ENCODE data around the gene YWHAB.

YWHAB gene

DNA sequence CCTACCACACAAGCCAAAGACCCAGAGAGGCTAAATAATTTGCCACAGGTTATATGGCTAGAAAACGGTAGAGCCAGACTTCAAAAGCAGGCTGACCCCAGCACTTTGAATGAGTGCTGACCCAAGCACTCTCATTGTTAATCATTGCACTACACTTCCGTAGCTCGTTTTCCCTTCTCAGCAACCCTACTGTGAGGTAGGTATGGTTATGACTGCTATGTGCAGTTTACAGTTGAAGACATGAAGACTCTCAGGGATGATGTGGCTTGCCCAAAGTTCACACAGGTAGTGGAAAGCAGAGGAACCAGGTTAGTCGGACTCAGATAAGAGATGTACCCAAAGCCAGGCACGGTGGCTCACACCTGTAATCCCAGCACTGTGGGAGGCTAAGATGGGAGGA lies 41.6 kb upstream of the YWHAB start:
- no peak overlapping the region for H3K4me3 ChIP-seq (ENCODE audit: low read depth, low read length)
- TF ChIP-seq, protein P1, sequence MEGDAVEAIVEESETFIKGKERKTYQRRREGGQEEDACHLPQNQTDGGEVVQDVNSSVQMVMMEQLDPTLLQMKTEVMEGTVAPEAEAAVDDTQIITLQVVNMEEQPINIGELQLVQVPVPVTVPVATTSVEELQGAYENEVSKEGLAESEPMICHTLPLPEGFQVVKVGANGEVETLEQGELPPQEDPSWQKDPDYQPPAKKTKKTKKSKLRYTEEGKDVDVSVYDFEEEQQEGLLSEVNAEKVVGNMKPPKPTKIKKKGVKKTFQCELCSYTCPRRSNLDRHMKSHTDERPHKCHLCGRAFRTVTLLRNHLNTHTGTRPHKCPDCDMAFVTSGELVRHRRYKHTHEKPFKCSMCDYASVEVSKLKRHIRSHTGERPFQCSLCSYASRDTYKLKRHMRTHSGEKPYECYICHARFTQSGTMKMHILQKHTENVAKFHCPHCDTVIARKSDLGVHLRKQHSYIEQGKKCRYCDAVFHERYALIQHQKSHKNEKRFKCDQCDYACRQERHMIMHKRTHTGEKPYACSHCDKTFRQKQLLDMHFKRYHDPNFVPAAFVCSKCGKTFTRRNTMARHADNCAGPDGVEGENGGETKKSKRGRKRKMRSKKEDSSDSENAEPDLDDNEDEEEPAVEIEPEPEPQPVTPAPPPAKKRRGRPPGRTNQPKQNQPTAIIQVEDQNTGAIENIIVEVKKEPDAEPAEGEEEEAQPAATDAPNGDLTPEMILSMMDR (IDR thresholded peaks at IDR 0.05; ENCODE audit: low read depth, low read length) = no peak

DNA sequence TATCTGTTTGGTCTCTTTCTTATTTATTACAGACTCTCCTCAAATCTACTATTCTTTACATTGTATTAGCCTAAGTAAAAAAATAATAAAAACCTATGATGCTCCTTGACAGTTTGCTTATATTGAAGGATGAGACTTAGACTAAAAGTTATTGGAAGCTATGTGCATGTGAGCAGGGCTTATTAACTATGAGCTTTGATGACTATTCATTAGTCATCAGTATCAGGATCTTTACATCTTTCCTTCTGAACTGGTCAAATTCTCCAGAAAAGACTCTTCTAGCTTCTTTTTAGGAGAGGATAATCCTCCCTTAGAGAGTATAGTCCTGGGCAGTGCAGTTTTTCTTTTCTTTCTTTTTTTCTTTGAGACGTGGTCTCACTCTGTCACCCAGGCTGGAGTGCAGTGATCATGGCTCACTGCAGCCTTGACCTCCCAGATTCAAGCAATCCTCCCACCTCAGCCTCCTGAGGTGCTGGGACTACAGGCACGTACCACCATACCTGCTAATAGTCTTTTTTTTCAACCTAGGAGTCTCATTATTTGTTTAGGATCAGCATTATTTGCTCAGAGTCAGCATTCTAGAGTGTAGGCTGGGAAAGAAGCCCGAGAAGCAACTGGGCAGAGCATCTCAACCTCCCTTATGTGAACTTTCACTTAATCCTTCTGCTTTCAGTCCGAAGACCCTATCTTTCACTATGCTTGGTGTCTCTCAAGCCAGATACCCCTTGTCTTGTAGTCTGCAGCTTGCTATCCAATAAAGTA lies 37.1 kb upstream of the YWHAB start:
- TF ChIP-seq, protein P1 (IDR thresholded peaks at IDR 0.05; ENCODE audit: low read depth, low read length) = no peak
- H3K4me3 ChIP-seq (ENCODE audit: low read depth, low read length) = no peak overlapping the region

DNA sequence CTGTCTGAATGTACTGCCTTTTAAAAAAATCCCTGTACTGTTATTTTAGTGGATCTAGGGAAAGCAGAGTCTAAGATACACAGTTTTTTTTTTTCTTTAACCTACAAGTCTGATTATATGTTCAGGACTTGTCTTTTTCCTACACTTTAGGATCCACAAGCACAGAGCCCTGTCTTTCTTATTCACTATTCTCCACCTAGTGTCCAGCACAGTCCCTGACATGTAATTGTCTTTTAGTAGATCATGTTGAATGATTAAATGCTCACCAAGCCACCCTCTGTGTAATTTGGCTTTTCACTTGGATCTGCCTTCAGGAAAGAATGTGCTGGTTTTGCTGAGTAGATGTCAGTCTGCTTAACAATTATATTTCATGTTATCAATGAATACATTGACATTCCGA lies 35.8 kb upstream of the YWHAB start:
- TF ChIP-seq, protein P1 (IDR thresholded peaks at IDR 0.05; ENCODE audit: low read depth, low read length) = no peak
- no peak overlapping the region for H3K4me3 ChIP-seq (ENCODE audit: low read depth, low read length)

DNA sequence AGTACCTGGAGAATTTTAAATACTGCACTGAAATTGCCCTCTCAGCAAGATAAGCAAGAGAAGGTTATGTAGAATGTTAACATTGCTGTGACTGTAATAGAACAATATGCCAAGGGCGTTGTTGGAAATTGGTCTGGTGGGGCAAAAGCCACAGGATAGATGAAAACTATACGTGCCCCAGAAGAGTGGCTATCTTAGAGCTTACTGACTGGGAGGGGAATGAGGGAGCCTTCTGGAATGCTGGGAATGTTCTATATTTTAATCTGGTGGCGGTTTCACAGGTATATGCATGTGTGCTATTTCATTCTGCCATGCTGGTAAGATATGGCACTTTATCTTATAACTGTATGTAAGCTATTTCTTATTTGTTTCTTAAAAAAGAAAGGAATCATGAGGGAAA lies 35.2 kb upstream of the YWHAB start:
- no peak overlapping the region for H3K4me3 ChIP-seq (ENCODE audit: low read depth, low read length)
- TF ChIP-seq, protein P1 (IDR thresholded peaks at IDR 0.05; ENCODE audit: low read depth, low read length) = no peak

DNA sequence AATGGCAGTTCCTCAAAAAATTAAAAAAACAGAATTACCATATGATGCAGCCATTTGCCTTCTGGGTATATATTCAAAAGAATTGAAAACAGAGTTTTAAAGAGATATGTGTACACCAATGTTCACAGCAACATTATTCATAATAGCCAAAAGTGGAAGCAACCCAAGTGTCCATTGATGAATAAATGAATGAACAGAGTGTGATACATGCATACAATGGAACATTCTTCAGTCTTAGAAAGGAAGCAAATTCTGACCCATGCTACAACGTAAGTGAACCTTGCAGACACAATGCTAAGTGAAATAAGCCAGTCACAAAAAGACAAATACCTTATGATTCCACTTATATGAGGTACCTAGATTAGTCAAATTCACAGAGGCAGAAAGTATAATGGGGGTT lies 34.7 kb upstream of the YWHAB start:
- TF ChIP-seq, protein P1 (IDR thresholded peaks at IDR 0.05; ENCODE audit: low read depth, low read length) = no peak
- no peak overlapping the region for H3K4me3 ChIP-seq (ENCODE audit: low read depth, low read length)

DNA sequence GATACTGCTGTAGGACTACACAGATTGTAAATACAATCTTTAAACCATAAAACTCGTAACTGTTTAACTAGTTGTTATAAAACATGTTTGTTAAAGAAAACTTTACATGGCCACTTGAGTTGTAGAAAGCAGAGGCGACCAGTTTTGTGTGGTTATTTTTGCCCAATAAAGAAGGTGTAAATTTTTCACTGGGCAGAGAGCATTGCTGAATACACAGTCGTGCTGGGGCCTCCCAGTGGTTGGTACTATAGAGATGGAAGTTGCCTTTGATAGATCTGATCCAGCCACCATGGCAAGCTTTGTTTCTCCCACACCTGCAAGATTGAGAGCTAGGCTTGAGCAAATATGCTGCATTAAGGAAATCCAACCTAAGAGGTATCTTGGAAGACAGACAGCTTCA lies 34.0 kb upstream of the YWHAB start:
- TF ChIP-seq, protein P1 (IDR thresholded peaks at IDR 0.05; ENCODE audit: low read depth, low read length) = no peak
- H3K4me3 ChIP-seq (ENCODE audit: low read depth, low read length) = no peak overlapping the region

DNA sequence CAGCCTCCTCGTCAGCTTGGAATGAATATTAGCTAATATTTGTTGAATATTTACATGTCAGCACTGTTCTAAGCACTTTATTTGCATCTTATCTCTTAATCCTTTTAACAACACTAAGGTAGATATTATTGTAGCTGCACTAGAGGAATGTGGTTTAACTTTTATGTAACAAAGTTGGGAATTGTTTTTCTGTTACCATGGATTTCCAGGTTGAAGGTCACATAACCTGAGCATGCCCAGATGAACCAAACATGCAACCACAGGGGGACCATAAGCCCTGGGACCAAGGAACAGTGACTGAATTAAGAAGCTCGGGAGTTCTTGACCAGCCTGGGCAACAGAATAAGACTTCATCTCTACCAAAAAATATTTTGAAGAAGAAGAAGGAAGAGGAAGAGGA lies 29.1 kb upstream of the YWHAB start:
- no peak overlapping the region for H3K4me3 ChIP-seq (ENCODE audit: low read depth, low read length)

More for the DNA sequence above, 29.1 kb upstream of the YWHAB start:
- TF ChIP-seq, protein P1 (IDR thresholded peaks at IDR 0.05; ENCODE audit: low read depth, low read length) = no peak
